DND-41 (cell line): Measurements from ENCODE around the gene NOXA1.

Experiments
- ATAC-seq: fragments of 200-7000 bp; cut with Tn5 transposase; 3 replicates; pipeline ENCODE4 v1.9.1; 2021; ENCODE audit warnings: low read depth; ENCODE audit not compliant: insufficient read depth
- DNase-seq: peaks from one replicate; pipeline ENCODE4 v3.0.0-alpha.2; 2020
- H2AFZ ChIP-seq: 2 replicates; pipeline ENCODE4 v1.6.0; 2012; ENCODE audit warnings: low read depth, low read length
- H3K27ac ChIP-seq: 2 replicates; pipeline ENCODE4 v1.5.1; 2012; ENCODE audit warnings: low read length, inconsistent platforms
- H3K27me3 ChIP-seq: fragments of 200-600 bp; sonication (generic); 2 replicates; pipeline ENCODE4 v1.6.0; 2012; ENCODE audit warnings: low read length, mild to moderate bottlenecking, inconsistent platforms; ENCODE audit not compliant: insufficient read depth, poor library complexity
- H3K36me3 ChIP-seq: 2 replicates; pipeline ENCODE4 v1.5.1; 2012; ENCODE audit warnings: low read length, inconsistent platforms; ENCODE audit not compliant: insufficient read depth
- H3K4me1 ChIP-seq: 2 replicates; pipeline ENCODE4 v1.5.1; 2012; ENCODE audit warnings: mild to moderate bottlenecking, low read length; ENCODE audit not compliant: insufficient read depth
- H3K4me2 ChIP-seq: 2 replicates; pipeline ENCODE4 v1.6.0; 2012; ENCODE audit warnings: mild to moderate bottlenecking, moderate library complexity, low read length, inconsistent platforms; ENCODE audit not compliant: insufficient read depth
- H3K4me3 ChIP-seq, 2 experiments: fragments of 200-600 bp in 1 of 2; shearing (Covaris generic) in 1 of 2; 2 replicates each; pipeline ENCODE4 v1.5.1; 2012 to 2016; ENCODE audit warnings: inconsistent platforms in 2 of 2, low read length in 2 of 2, mild to moderate bottlenecking in 2 of 2, low read depth in 1 of 2, moderate library complexity in 1 of 2
- H3K79me2 ChIP-seq: 2 replicates; pipeline ENCODE4 v1.6.0; 2012; ENCODE audit warnings: low read length, inconsistent platforms; ENCODE audit not compliant: insufficient read depth
- H3K9ac ChIP-seq: 2 replicates; pipeline ENCODE4 v1.6.0; 2012; ENCODE audit warnings: low read depth, mild to moderate bottlenecking, inconsistent platforms, low read length, moderate library complexity
- H3K9me3 ChIP-seq: 2 replicates; pipeline ENCODE4 v1.5.1; 2012; ENCODE audit warnings: low read length, moderate library complexity, mild to moderate bottlenecking, inconsistent platforms; ENCODE audit not compliant: insufficient read depth, severe bottlenecking
- H4K20me1 ChIP-seq: 2 replicates; pipeline ENCODE4 v1.6.0; 2012; ENCODE audit warnings: low read length; ENCODE audit not compliant: insufficient read depth
- CTCF ChIP-seq: IDR thresholded peaks from 2 replicates; pipeline ENCODE4 v1.5.1; 2012; ENCODE audit warnings: borderline replicate concordance, low read length, moderate library complexity, mild to moderate bottlenecking; ENCODE audit not compliant: poor library complexity, severe bottlenecking; ENCODE audit errors: extremely low read depth
- EZH2 ChIP-seq: IDR thresholded peaks from 3 replicates; pipeline ENCODE4 v1.6.1; 2012; ENCODE audit warnings: borderline replicate concordance, low read depth, mild to moderate bottlenecking, moderate library complexity, low read length, inconsistent platforms; ENCODE audit not compliant: severe bottlenecking

The NOXA1 gene

GRCh38 chr9:137439158-137439714, 16.0 kb downstream of the NOXA1 start:
- Histone ChIP-seq H3K4me1 (no peaks in the 10 kb centered on the region), H3K36me3 (no peaks in the 10 kb centered on the region), H3K9me3 (no peaks in the 10 kb centered on the region), H3K4me2 (no peak overlapping the region), H3K9ac (no peak overlapping the region), H3K4me3 (no peak overlapping the region), H3K27ac (no peak overlapping the region), H2AFZ (no peak overlapping the region), H3K79me2 (no peaks in the 10 kb centered on the region), H4K20me1 (peaks cover 7% of the 10 kb centered on the region; the same call in 1 of the 2 replicates), H3K27me3 (no peaks in the 10 kb centered on the region)
- DNase-seq, result no peak
- TF ChIP-seq CTCF (no peak), EZH2 (no peak)
- ATAC-seq, result no peak

GRCh38 chr9:137441289-137441934, 18.2 kb downstream of the NOXA1 start, which contains the start of gene ENTPD8:
Gene ENTPD8, minus strand, starts transcription at chr9:137441357. Its CDS starts 3,072 bp downstream, at chr9:137438285.
- H4K20me1 ChIP-seq, result peaks cover 10% of the 10 kb centered on the region; the same call in 1 of the 2 replicates
- TF ChIP-seq CTCF, result no peak
- TF ChIP-seq EZH2, result no peak
- ATAC-seq (no peak), DNase-seq (no peak)
- H3K79me2 ChIP-seq, result no peaks in the 10 kb centered on the region
- H3K4me3 ChIP-seq, result no peak within 1 kb of the TSS
- no peaks in the 10 kb centered on the region for H3K27me3 ChIP-seq
- no peak within 1 kb of the TSS for H3K27ac ChIP-seq
- H3K4me1 ChIP-seq, result no peaks in the 10 kb centered on the region
- no peak within 1 kb of the TSS for H3K9ac ChIP-seq
- no peak within 1 kb of the TSS for H2AFZ ChIP-seq
- H3K36me3 ChIP-seq, result no peaks in the 10 kb centered on the region
- H3K9me3 ChIP-seq, result no peaks in the 10 kb centered on the region
- no peak within 1 kb of the TSS for H3K4me2 ChIP-seq

- no peak for TF ChIP-seq CTCF
- no peak for TF ChIP-seq EZH2
- no peak overlapping the region for H3K9ac ChIP-seq
- no peaks in the 10 kb centered on the region for H3K36me3 ChIP-seq
- no peak overlapping the region for H3K4me2 ChIP-seq
- ATAC-seq (no peak), DNase-seq (no peak)
- H3K9me3 ChIP-seq, result no peaks in the 10 kb centered on the region
- H3K27ac ChIP-seq, result no peak overlapping the region
- no peaks in the 10 kb centered on the region for H3K79me2 ChIP-seq
- no peaks in the 10 kb centered on the region for H3K4me1 ChIP-seq
- no peaks in the 10 kb centered on the region for H3K27me3 ChIP-seq
- H2AFZ ChIP-seq, result no peak overlapping the region
- peaks cover 12% of the 10 kb centered on the region; the same call in 1 of the 2 replicates for H4K20me1 ChIP-seq
- no peak overlapping the region for H3K4me3 ChIP-seq
Observed at GRCh38 chr9:137441935-137442321, 18.7 kb downstream of the NOXA1 start.
